OCI-LY7 (cell line): Measurements from ENCODE around the gene BBX.

ENCODE experiments used
- CTCF ChIP-seq: fragments of 200-600 bp; sonication (generic); conservative IDR thresholded peaks from 2 replicates; pipeline ENCODE4 v1.5.1; 2014; ENCODE audit warnings: mild to moderate bottlenecking, antibody characterized with exemption, low read length, moderate library complexity, mixed read lengths
- EZH2phosphoT487 ChIP-seq: fragments of 200-600 bp; sonication (generic); IDR thresholded peaks from 2 replicates; pipeline ENCODE4 v1.6.1; 2018; ENCODE audit warnings: low read depth, borderline replicate concordance, mild to moderate bottlenecking, mixed run types, antibody characterized with exemption, low read length, moderate library complexity, mixed read lengths

GRCh38 chr3:107782054-107782453, 259.3 kb downstream of the BBX start:
- TF ChIP-seq EZH2phosphoT487, result no peak
- TF ChIP-seq CTCF, result no peak
